ENCODE data around the gene ZHX3. TPM values are rescaled to one million over a fixed set of nuclear protein-coding genes. Genes with fewer than 3 reads are reported as not detected.

ZHX3 gene
- total and polyA plus RNA-seq, 9 of the 15 experiments (the other 6 are each of a cell fraction or from before 2014, with no cell fraction given): 0.80 to 14.6 (median 4.9) TPM

DNA sequence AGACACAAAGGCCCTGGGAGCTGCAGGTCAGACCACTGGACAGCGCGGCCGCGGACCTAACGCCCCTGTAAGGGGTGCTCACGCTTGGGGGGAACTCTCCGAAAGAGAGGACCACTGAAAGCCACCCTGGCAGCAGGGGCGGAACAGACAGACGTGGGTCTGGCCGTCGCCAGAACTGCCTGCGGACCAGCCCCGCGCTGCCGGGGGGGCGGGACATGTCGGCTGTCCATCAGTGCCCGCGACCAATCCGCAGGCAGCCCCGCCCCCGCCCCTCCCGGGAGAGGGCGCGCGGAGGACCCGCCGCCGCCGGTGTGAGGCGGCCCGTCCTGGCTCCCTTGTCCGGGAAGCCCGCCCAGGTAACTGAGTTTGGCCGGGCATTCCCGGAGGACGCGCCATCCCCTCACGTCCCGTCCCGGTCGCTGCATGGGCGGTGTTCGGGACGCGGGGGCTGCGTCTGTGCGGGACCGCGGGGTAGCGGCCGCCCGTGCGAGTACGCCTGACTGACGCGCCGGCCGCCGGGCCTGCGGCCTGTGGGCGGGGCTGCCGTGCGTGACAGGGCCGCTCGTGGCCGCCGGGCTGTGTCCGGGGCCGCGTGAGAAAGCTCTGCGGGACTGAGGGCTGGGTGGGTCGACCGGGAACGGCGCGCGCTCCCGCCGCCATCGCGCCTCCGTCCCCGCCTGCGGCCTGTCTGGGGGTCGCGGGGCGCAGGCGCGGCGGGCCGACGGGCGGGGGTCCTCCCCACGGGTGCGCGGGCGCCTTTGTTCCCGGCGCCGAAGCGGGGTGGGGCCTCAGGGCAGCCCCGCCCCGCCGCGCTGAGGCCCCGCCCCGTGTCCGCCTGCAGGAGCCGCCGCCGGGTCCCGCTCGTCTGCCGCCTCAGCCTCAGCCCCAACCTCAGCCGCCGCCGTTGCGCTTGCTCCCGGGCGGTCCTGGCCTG lies 180.6 kb downstream of the ZHX3 start, which contains the start of gene PLCG1 (continued):
- TF ChIP-seq, protein P1, sequence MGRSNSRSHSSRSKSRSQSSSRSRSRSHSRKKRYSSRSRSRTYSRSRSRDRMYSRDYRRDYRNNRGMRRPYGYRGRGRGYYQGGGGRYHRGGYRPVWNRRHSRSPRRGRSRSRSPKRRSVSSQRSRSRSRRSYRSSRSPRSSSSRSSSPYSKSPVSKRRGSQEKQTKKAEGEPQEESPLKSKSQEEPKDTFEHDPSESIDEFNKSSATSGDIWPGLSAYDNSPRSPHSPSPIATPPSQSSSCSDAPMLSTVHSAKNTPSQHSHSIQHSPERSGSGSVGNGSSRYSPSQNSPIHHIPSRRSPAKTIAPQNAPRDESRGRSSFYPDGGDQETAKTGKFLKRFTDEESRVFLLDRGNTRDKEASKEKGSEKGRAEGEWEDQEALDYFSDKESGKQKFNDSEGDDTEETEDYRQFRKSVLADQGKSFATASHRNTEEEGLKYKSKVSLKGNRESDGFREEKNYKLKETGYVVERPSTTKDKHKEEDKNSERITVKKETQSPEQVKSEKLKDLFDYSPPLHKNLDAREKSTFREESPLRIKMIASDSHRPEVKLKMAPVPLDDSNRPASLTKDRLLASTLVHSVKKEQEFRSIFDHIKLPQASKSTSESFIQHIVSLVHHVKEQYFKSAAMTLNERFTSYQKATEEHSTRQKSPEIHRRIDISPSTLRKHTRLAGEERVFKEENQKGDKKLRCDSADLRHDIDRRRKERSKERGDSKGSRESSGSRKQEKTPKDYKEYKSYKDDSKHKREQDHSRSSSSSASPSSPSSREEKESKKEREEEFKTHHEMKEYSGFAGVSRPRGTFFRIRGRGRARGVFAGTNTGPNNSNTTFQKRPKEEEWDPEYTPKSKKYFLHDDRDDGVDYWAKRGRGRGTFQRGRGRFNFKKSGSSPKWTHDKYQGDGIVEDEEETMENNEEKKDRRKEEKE (IDR thresholded peaks at IDR 0.05; ENCODE audit: borderline replicate concordance in 1 of 2, control insufficient read depth in 1 of 2, low read depth in 2 of 2, low read length in 1 of 2): no peak
- TF ChIP-seq POLR2AphosphoS5 (IDR thresholded peaks at IDR 0.05; ENCODE audit: control insufficient read depth, insufficient read depth, low read depth, low read length): peak; percentile 57; the same call in 1 of the 2 replicates
- no peak for TF ChIP-seq CTCF (IDR thresholded peaks at IDR 0.05 in 2 of 3, conservative IDR thresholded peaks at IDR 0.05 in 1 of 3; ENCODE audit: insufficient read depth in 2 of 3, low read depth in 1 of 3, low read length in 3 of 3)
- TF ChIP-seq ETV1 (tag; conservative IDR thresholded peaks at IDR 0.05; ENCODE audit: low read depth): no peak
- 0 out of 2 replicates have a peak, but pooled peaks have one; percentile 15 for TF ChIP-seq KAT7 (CRISPR knock-in tag; IDR thresholded peaks at IDR 0.05; ENCODE audit: borderline replicate concordance)
- TF ChIP-seq, protein P2, sequence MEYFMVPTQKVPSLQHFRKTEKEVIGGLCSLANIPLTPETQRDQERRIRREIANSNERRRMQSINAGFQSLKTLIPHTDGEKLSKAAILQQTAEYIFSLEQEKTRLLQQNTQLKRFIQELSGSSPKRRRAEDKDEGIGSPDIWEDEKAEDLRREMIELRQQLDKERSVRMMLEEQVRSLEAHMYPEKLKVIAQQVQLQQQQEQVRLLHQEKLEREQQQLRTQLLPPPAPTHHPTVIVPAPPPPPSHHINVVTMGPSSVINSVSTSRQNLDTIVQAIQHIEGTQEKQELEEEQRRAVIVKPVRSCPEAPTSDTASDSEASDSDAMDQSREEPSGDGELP (CRISPR knock-in tag; IDR thresholded peaks at IDR 0.05; ENCODE audit: borderline replicate concordance): peak; percentile 49; the same call in 1 of the 2 replicates
- no peak for TF ChIP-seq SLC30A9 (CRISPR knock-in tag; IDR thresholded peaks at IDR 0.05)
- TF ChIP-seq, protein P3, sequence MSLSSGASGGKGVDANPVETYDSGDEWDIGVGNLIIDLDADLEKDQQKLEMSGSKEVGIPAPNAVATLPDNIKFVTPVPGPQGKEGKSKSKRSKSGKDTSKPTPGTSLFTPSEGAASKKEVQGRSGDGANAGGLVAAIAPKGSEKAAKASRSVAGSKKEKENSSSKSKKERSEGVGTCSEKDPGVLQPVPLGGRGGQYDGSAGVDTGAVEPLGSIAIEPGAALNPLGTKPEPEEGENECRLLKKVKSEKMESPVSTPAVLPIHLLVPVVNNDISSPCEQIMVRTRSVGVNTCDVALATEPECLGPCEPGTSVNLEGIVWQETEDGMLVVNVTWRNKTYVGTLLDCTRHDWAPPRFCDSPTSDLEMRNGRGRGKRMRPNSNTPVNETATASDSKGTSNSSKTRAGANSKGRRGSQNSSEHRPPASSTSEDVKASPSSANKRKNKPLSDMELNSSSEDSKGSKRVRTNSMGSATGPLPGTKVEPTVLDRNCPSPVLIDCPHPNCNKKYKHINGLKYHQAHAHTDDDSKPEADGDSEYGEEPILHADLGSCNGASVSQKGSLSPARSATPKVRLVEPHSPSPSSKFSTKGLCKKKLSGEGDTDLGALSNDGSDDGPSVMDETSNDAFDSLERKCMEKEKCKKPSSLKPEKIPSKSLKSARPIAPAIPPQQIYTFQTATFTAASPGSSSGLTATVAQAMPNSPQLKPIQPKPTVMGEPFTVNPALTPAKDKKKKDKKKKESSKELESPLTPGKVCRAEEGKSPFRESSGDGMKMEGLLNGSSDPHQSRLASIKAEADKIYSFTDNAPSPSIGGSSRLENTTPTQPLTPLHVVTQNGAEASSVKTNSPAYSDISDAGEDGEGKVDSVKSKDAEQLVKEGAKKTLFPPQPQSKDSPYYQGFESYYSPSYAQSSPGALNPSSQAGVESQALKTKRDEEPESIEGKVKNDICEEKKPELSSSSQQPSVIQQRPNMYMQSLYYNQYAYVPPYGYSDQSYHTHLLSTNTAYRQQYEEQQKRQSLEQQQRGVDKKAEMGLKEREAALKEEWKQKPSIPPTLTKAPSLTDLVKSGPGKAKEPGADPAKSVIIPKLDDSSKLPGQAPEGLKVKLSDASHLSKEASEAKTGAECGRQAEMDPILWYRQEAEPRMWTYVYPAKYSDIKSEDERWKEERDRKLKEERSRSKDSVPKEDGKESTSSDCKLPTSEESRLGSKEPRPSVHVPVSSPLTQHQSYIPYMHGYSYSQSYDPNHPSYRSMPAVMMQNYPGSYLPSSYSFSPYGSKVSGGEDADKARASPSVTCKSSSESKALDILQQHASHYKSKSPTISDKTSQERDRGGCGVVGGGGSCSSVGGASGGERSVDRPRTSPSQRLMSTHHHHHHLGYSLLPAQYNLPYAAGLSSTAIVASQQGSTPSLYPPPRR (CRISPR knock-in tag; IDR thresholded peaks at IDR 0.05; ENCODE audit: borderline replicate concordance): peak; percentile 75; the same call in 1 of the 2 replicates
- no peak for TF ChIP-seq KLF10 (CRISPR knock-in tag; IDR thresholded peaks at IDR 0.05)
- TF ChIP-seq SPI1 (IDR thresholded peaks at IDR 0.05; ENCODE audit: borderline replicate concordance, low read depth, low read length): no peak
- TF ChIP-seq FOXM1 (IDR thresholded peaks at IDR 0.05; ENCODE audit: low read depth): no peak
- no peak for TF ChIP-seq FOXM1 (CRISPR knock-in tag; IDR thresholded peaks at IDR 0.05; ENCODE audit: low read depth)
- no peak for TF ChIP-seq CC2D1A (IDR thresholded peaks at IDR 0.05)
